Germinal center (tissue), 1 donor: ENCODE measurements around the gene GPR84.

Source experiments
- DNase-seq: peaks from one replicate; pipeline ENCODE4 v3.0.0; 2012; ENCODE audit warnings: mixed read lengths, low spot score

GPR84 gene

DNA sequence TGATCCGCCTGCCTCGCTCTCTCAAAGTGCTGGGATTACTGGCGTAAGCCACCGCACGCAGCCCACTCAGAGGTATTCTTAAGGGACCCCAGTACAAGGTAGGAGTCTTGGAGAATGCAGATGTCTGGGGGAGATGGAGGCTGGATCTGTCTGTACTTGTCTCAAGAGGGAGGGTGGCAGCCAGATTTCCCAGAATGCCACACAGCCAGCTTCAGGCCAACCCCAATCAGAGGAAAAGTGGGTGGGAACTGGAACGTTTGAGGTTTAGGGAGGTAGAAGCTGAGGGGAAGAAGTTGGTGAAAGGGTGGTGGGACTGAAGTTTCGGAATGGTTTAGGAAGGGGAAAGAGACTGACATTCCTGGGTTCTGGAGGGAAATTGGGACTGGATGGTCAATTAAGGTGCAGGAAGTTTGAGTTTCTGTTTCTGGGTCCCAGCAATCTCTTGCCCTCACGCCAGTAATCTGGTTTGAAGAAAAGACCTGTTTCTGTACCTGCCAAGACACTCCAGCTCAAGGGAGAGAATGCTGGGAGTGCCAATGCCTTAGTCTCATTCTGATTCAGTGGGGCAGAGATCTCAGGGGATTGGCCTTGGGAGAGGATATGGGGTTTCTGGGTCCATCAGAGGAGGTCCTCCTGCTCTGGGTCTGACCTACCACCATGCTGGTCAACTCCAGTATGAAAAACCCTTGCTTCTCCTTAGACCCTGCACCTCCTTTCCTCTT lies 28.4 kb upstream of the GPR84 start:
- DNase-seq, result no peak

DNA sequence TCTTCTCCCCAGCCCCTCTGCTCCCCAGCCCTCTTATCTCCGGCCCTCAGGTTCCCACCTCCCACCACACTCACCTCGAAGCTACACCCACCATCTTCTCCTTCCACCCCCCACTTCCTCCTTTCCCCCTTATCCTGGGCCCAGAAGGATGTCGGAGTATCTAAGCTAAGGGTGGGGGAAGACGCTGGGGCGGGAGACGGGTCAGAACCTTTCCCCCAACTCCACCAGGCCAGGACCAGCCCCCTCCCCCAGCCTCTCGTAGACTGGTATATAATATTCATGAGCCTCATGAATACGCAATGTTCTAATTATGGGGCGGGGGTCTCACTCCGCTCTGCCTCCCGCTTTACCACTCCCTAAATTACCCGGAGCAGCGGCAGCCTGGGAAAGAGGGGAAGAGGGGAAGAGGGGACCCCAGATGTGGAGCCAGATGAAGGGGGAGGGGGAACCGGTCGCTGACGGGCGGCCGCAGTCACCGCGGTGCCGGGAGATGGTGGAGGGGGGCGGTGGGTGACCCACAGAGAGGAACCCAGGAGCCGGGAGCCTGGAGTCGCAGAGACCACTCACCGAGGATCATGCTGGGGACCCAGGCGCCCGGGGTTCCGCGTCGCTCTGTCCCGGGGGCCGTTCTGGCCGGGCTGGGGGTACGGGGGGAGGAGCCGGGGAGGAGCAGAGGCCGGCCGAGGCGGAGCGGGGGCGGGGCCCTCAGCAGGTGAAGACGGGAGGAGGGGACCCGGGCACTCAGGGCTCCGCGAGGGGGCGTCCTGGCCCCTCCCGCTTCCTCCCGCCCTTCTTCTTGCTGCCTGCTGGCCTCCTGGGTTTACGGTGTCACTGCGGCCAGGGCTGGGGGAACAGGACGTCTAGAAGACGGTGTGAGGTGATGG lies 26.6 kb upstream of the GPR84 start:
- DNase-seq, result peak; percentile 92

DNA sequence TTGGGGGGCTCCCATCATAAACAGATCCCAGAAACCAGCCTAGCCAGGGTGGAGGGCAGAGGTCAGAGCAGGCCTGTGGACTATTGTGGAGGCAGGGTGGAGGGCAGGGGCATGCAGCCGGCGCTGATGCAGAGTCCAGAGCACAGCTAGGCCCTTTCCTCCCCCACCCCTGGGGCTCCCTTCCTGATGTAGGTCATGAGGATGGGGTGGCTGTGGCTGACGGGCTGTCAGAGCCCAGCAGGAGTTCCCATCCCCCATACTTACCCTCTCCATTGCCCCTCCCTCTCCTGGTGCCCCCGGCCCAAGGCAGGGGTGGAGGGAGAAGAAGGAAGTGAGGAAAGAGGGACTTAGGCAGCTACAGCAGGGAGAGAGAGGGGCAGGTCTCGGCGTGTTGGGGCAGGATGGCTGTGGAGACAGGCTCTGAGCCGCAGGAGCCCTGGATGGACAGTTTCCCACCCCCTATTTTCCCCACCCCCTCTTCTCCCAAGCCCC lies 25.9 kb upstream of the GPR84 start:
- DNase-seq, result no peak

DNA sequence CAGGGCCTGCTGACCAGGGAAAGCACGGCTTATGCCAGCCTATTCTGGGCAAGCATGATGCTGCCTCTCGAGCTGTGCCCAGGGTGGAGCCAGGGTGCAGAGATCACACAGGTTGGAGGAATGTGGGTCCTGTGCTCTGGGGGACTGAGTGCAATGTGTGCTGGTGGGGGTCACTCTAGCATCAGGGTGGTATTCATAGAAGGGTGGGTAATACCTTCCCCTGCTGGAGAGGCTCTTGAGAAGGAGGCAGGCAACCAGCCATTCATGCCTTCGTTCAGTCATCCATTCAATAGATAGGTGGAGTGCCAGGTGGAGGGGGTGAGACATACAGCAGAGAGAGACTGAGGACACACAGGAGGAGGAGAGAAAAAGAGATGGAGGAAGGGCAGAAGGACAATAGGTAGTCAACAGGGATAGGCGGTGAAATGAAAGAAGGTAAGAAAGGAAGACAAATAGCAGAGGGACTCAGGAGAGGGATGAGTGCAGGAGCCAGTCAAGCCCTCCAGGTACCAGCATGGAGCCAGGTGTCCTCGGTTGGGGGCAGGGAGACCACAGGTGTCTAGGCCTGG lies 25.4 kb upstream of the GPR84 start:
- no peak for DNase-seq

DNA sequence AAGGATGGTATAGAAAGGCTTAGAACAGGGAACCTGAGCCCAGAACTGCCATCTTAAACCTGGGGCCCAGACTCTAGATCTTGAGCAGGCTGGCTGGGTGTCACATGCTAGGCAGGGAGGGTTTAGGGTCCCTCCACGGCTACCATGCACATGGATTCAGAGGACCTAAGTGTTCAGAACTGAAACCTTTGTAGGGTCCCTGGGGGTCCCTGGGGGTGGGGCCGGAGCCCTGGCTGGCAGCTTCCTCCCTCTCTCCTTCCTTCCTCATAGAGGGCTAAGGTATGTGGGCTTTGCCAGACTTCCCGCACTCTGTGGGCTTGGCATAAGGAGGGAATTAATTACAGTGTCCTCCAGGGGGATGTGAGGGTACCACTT lies 24.8 kb upstream of the GPR84 start:
- DNase-seq, result no peak

DNA sequence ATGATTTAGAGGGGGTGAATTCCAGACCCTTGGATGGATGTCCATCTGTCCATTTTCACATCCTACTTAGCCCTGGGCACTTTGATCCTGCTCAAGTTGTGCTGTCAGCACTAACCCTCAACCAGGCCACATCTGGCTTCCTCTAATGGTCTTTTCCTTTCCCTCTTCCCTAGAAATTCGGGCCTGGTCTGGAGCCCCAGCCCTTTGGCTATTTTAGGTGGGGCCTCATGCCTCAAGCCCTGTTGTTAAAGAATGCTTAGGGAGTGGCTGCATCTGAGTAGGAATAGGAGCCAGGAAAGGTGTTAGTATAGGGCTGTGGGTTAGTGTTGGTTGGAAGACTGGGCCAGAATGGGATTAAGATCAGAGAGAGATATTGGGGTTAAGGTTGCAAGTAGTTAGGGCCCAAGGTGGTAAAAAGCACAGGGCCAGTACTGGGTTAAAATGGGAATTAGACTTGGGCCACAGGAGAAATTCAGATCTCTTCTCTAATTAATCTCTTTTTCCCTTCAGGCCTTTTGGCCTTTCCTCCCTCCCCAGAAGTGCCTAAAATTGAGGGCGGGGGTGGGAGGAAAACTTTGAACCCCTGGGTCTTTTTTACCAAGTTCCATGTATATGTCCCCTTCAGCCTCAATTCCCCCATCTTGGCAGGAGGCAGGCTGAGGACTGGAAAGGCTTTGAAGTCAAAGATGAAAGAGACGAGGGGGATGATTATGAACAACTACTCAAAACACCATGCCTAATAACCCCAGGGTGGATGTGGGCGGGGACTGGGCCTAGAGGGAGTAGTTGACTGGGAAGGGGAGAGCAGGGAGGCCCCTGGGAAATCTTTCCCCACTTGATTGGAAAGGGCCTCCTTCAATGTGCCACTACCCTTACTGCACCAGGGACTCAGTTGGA lies 24.2 kb upstream of the GPR84 start:
- no peak for DNase-seq

DNA sequence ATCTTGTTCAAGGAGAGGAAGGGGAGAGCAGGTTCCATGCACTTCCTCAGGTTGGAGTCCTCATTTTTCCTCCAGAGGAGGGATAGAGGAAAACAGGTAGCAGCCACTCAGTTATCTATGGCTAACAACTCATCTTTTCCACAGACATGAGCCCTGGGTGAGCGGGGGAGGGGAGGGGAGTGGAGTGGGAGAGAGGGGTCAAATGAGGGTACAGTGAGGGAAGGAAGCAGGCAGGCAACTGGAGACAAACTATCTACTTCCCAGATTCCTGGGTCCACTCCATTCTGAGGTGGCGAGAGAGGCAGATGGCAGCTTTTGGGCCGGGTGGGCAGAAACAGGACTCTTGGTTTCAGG lies 22.8 kb upstream of the GPR84 start:
- no peak for DNase-seq

DNA sequence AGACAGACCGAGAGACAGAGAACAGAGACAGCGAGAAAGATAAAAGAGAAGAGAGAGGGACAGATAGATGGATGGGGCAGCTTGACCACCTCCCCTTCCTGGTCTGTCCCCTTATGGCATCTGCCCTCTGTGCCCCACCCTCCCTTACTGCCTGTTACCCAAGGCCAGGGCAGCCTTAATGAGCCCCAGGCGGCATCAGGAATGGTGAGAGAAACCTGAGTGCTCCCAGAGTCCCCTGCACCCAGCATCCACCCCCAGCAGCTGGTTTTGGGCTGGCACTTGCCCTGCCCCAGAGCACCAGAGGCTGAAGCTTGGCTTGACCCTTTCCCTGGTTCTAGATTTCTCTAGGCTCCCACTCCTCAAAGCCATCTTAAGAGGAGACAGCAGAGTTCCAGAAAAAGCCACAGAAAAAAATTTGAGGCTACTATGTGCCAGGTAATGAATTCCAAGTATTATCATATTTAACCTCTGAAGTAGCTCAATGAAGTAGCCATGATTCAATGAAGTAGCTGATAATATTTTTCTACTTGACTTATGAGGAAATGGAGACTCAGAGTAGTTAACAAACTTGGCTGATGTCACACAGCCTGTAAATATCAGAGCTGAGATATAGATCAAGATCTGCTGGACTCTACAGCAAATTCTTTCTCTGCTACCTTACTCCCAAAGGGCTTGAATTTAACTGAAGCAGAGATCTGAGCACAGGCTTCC lies 22.3 kb upstream of the GPR84 start:
- DNase-seq, result no peak

DNA sequence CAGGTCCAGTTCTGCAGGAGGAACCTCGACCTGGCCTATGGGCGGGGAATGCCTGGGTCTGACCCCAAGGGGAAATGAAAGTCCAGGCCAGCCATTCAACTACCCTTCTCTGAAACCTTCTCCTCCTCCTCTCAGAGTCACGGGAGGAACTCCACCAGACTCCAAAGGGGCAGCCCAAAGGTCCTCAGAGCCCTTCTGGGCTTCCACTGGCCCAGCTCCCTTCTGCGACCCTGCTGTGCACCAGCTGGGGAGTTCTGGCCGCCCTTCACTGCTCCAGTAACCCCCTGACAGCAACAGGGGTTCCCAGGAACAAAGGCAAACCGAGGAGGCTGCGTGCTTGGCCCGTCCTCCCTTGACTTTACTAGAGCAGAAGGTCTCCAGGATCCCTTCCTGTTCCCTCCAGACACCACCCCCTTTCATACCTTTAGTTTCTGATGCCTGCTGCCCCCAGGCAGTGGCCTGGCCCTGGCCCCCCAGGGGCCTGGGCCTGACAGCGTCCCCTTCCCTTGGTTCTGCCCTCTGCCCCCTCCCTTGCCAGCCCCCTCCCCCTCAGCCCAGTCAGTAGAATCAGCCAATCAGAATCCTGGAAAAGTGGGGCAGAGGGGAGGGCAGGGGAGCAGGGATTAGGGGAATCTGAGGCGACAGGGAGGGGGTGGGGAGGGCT lies 21.1 kb upstream of the GPR84 start:
- peak; percentile 51 for DNase-seq

DNA sequence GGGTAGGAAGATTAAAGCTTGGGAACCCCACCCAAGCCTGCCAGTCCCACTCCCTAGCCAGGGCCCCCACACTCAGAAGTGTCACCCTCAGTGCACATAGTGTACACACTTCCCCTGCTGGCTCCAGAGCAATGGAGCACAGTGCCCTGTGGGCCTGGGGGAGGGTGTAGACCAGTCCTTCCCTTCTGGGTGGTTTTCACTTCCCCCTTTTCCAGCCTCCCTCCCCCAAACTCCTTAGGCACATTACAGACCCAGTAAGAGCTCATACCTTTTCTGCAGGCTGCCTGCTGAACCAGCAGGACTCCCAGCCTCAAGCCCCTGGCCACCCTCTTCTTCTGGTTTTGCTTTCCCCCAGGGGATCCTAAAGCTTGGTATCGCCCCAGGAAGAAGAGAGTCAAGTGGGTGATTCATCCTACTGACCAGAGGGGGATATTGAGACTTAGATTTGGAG lies 20.3 kb upstream of the GPR84 start, which contains the start of gene ZNF385A:
ZNF385A (minus strand) TSS at position 143 of the 451 bp plus-strand sequence. CDS start 219 bp downstream, outside the sequence.
- peak; percentile 71 for DNase-seq

DNA sequence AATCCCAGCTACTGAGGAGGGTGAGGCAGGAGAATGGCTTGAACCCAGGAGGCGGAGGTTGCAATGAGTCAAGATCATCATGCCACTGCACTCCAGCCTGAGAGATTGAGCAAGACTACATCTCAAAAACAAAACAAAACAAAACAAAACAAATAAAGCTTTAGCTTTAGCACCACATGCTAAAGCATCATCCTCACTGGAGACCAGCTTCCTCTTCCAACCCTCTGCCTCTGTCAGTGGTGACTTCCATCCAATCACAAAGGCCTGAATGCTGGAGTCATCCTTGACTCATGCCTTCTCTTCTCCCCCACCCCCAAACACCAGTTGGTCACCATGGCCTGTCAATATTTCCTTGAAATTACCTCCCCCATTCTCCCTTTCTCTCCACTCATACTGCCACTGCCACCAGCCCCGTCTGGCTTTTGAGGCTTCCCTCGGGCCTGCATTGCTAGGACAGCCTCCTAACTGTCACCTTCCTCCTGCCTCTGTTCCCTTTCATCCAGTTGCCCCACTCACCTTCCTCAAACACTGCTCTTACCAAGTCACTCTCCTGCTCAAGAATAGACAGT lies 18.8 kb upstream of the GPR84 start:
- DNase-seq, result no peak

DNA sequence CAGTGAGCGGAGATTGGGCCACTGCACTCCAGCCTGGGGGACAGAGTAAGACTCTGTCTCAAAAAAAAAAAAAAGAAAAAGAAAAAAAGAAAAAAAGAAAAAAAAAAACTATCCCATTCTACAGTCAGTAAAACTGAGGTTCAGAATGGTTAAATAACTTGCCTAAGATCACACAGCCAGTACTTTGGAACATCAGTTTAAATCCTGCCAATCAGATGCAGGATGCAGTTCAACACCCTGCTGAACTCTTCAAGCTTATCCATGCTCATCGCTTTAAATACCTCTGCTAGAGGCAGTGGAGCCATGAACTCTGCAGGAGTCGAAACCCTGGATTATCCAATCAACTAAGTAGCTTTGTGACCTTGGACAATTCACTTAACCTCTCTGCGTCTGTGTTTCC lies 16.9 kb upstream of the GPR84 start:
- DNase-seq, result no peak

DNA sequence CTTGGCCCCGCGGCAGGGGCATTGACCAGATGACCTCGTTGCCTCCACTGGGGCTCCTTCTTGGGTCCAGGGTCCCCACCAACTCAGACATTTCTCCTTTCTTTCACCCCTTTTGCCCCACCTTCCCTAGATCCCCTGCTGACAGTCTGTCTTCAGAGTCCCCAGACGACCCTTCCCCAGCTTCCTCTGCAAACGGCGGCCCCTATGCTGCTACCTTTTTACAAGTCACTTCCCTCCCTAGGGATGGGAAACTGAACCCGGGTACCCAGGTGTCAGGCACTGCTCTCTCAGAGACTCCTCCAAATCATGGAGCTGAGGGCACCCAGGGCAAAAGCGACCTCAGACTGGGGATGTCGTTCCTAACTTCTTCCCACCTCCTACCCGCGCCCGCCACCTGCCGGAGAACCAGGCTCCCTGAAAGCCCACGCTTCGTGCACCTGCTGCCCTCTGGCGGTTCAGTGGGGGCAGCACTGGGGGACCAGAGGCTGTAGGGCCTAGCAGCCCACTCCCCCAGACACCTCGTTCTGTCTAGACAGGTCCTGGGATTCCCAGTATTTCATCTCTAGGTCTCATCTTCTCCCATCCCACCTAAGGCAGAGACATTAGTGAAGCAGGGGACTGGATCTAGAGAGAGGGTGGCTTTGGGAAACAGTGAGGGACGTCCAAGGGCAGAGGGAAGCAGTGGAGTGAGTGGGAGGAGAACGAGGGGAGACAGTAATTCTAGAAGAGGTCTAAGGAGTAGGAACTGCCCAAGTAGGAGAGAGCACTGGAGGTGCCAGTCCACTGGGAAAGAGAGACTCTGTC lies 15.3 kb upstream of the GPR84 start:
- DNase-seq, result peak; percentile 93

DNA sequence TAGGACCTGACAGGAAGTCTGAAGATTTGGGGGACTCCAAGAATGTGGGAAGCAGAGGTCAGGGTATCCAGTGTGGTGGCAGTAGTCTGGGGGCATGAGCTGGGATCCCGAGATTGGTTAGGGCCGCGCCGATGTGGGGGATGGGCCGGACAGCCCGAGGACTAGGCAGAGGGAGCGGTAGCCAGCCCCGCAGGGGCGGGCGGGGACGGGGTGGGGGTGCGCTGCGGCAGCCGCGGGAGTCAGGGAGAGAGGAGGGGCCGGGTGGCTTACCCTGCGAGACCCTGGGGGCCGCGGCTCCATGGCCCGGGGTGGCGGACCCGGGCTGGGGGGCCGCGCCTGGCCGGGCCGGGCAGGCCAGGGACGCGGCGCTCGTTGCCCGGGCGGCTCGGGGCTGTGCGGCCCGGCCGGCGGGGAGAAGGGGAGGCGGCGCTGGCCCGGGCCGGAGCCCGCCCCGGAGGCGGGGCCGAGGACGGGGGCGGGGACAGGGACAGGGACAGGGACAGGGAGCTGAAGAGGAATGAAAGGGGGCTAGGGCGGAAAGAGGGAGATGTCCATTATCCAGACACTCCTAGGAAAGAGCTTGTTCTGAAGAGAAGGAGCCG lies 14.6 kb upstream of the GPR84 start:
- DNase-seq, result peak; percentile 27

DNA sequence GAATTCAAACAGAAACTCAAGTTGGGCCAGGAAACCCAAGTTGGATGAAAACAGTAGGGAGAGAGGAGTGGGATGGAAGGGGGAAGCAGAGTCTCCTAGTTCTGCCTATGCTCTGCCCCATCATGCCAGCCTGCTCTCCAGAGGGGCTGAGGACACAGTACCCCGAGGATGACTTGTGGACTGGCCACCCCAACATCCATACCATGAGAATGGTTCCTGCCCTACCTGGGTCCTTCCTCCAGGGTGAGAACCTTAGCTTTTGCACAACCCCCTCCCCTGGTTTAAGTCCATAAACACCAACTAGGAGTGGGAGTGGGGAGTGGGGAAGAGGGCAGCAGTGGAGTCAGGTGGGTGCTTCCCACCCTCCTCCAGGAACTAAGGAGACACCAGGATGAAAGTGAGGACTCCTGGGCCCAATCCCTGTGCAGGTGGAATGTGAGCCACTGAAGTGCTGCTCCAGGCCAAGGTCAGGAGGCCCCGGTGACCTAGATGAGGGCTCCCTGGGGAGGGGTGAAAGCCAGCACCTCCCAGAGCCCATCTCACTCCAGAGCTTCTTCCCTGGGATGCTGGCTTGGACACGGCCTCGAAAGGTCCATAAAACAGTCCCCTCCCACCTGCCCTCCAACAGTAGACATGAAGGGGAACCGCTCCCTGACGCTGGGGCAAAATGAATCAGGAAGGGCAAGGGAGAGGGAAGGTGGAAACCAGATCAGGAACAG lies 13.7 kb upstream of the GPR84 start:
- DNase-seq, result no peak

DNA sequence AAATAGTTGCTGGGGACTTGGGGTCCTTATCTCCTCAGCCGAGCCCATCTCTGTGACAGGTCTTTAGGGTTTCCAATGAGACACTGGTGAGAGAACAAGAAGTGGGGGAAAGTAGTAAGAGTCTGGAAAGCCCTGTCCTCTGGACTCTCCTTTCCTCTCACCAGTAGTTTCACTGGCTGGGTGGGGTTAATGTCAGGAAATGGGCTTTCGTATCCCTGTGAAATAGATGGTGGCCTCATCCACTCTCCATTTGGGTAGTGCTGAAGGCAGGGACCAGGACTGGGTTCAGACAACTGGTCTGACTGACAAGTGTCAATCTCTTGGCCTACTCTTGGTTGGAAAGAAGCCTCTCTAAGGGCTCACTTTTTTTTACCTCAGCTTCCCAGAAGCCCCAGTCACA lies 12.7 kb upstream of the GPR84 start:
- no peak for DNase-seq

DNA sequence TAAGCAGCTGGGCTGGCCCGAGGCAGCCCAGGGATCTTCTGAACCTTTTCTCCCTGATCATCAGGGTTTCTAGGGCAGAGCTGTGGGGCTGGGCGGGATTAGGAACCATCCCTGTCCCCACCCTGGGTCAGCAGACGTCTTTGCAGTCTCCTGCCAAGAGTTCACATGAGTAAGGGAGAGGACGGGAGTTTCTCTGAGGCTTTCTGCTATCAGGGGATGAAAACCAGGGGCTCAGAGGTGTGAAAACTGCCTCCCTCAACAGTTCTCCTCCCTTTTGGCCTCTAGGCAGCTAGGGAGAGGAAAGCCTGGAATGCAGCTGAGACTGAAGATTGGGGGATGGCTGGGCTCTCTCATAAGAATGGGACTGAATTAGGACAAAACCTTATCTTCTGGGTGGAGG lies 12.3 kb upstream of the GPR84 start:
- DNase-seq, result no peak

DNA sequence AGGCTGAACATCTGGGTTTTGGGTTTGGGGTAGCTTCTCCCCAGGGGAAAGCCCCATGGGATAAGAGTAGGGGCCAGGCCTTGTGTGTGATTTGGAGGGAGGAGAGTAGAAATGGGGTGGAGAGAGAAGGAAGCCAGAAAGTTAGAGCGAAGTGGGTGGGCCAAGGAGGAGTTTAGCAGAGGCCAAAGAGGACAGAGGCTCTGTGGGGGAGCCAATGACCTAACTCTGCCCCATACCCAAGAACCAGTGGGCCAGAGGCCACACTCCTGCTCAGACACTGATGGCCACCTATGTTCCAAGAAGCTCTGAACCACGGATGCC lies 10.9 kb upstream of the GPR84 start:
- no peak for DNase-seq
